ENCODE data around the gene BLOC1S3.

DNA sequence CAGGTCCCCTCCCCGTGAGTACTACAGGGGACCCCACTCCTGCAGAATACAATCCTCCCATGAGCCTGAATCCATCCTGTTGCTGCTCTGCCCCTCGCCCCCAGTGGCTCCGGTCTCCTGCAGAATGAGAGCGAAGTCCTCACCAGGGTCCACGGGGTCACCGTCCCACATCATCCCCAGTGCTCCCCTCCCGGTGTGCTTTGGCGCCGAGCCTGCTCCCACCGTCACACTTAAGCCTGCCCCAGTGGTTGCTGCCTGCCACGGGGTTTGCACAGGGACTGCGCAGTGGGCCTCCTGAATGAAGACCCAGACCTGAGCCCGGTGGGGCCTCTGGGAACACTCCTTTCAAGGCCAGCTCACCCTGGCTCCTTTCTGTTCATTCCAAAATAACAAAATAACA is 48.3 kb upstream of the BLOC1S3 start:
- TF ChIP-seq CHD2 (IDR thresholded peaks at IDR 0.05; ENCODE audit: low read length, partially characterized antibody) (no peak), POLR2A (IDR thresholded peaks at IDR 0.05; ENCODE audit: low read length) (no peak), JUN (IDR thresholded peaks at IDR 0.05) (no peak)
- TF ChIP-seq, protein P1, sequence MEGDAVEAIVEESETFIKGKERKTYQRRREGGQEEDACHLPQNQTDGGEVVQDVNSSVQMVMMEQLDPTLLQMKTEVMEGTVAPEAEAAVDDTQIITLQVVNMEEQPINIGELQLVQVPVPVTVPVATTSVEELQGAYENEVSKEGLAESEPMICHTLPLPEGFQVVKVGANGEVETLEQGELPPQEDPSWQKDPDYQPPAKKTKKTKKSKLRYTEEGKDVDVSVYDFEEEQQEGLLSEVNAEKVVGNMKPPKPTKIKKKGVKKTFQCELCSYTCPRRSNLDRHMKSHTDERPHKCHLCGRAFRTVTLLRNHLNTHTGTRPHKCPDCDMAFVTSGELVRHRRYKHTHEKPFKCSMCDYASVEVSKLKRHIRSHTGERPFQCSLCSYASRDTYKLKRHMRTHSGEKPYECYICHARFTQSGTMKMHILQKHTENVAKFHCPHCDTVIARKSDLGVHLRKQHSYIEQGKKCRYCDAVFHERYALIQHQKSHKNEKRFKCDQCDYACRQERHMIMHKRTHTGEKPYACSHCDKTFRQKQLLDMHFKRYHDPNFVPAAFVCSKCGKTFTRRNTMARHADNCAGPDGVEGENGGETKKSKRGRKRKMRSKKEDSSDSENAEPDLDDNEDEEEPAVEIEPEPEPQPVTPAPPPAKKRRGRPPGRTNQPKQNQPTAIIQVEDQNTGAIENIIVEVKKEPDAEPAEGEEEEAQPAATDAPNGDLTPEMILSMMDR (IDR thresholded peaks at IDR 0.05), result no peak

Data from A549 (cell line).